IPS-15b (cell line): ENCODE measurements around the gene PPP2R2B.

ENCODE experiments used
- H3K27me3 ChIP-seq: one replicate; pipeline ENCODE4 v1.6.1; 2013; ENCODE audit warnings: low read length; ENCODE audit not compliant: control insufficient read depth, insufficient read depth
- H3K36me3 ChIP-seq: one replicate; pipeline ENCODE4 v1.6.1; 2013; ENCODE audit warnings: low read length; ENCODE audit not compliant: control insufficient read depth, insufficient read depth
- H3K4me1 ChIP-seq: one replicate; pipeline ENCODE4 v1.6.1; 2013; ENCODE audit warnings: mild to moderate bottlenecking, low read length; ENCODE audit not compliant: control insufficient read depth, insufficient read depth
- H3K4me3 ChIP-seq: one replicate; pipeline ENCODE4 v1.5.1; 2013; ENCODE audit warnings: low read depth, low read length
- H3K9ac ChIP-seq: one replicate; pipeline ENCODE4 v1.6.1; 2013; ENCODE audit warnings: low read depth, mild to moderate bottlenecking, low read length
- H3K9me3 ChIP-seq: one replicate; pipeline ENCODE4 v1.6.1; 2013; ENCODE audit warnings: mild to moderate bottlenecking, low read length; ENCODE audit not compliant: control insufficient read depth, insufficient read depth

PPP2R2B gene

GRCh38 chr5:146548781-146549449 lies 329.6 kb downstream of the PPP2R2B start:
- Histone ChIP-seq H3K9ac (no peak overlapping the region), H3K4me3 (no peak overlapping the region), H3K27me3 (no peaks in the 10 kb centered on the region), H3K4me1 (no peaks in the 10 kb centered on the region), H3K36me3 (no peaks in the 10 kb centered on the region), H3K9me3 (no peaks in the 10 kb centered on the region)

GRCh38 chr5:146544232-146544631 lies 334.3 kb downstream of the PPP2R2B start:
- no peaks in the 10 kb centered on the region for H3K4me1 ChIP-seq
- no peak overlapping the region for H3K4me3 ChIP-seq
- no peaks in the 10 kb centered on the region for H3K9me3 ChIP-seq
- H3K9ac ChIP-seq, result no peak overlapping the region
- no peaks in the 10 kb centered on the region for H3K36me3 ChIP-seq
- H3K27me3 ChIP-seq, result no peaks in the 10 kb centered on the region

GRCh38 chr5:146541958-146542849 lies 336.4 kb downstream of the PPP2R2B start:
- Histone ChIP-seq H3K4me1 (no peaks in the 10 kb centered on the region), H3K36me3 (no peaks in the 10 kb centered on the region), H3K4me3 (no peak overlapping the region), H3K27me3 (no peaks in the 10 kb centered on the region), H3K9ac (no peak overlapping the region), H3K9me3 (no peaks in the 10 kb centered on the region)

- no peaks in the 10 kb centered on the region for H3K4me1 ChIP-seq
- H3K36me3 ChIP-seq, result no peaks in the 10 kb centered on the region
- no peak overlapping the region for H3K9ac ChIP-seq
- no peak overlapping the region for H3K4me3 ChIP-seq
- H3K27me3 ChIP-seq, result no peaks in the 10 kb centered on the region
- H3K9me3 ChIP-seq, result no peaks in the 10 kb centered on the region
Observed at GRCh38 chr5:146540414-146540813, 338.1 kb downstream of the PPP2R2B start.

GRCh38 chr5:146539973-146540372 lies 338.6 kb downstream of the PPP2R2B start:
- Histone ChIP-seq H3K4me3 (no peak overlapping the region), H3K27me3 (no peaks in the 10 kb centered on the region), H3K9ac (no peak overlapping the region), H3K4me1 (no peaks in the 10 kb centered on the region), H3K9me3 (no peaks in the 10 kb centered on the region), H3K36me3 (no peaks in the 10 kb centered on the region)

- Histone ChIP-seq H3K4me3 (no peak overlapping the region), H3K36me3 (no peaks in the 10 kb centered on the region), H3K27me3 (no peaks in the 10 kb centered on the region), H3K4me1 (peaks cover 1% of the 10 kb centered on the region), H3K9ac (no peak overlapping the region), H3K9me3 (no peaks in the 10 kb centered on the region)
Observed at GRCh38 chr5:146538432-146538831, 340.1 kb downstream of the PPP2R2B start.

GRCh38 chr5:146533882-146534281 lies 344.7 kb downstream of the PPP2R2B start:
- H3K4me3 ChIP-seq, result no peak overlapping the region
- peaks cover 2% of the 10 kb centered on the region for H3K4me1 ChIP-seq
- H3K9ac ChIP-seq, result no peak overlapping the region

GRCh38 chr5:146533260-146533857 lies 345.2 kb downstream of the PPP2R2B start:
- Histone ChIP-seq H3K4me1 (peaks cover 2% of the 10 kb centered on the region), H3K4me3 (no peak overlapping the region), H3K36me3 (no peaks in the 10 kb centered on the region), H3K9ac (no peak overlapping the region), H3K9me3 (no peaks in the 10 kb centered on the region), H3K27me3 (no peaks in the 10 kb centered on the region)

More at GRCh38 chr5:146533882-146534281, 344.7 kb downstream of the PPP2R2B start:
- Histone ChIP-seq H3K27me3 (no peaks in the 10 kb centered on the region), H3K36me3 (no peaks in the 10 kb centered on the region), H3K9me3 (no peaks in the 10 kb centered on the region)
